WI38 (cell line): Measurements from ENCODE around the gene NFAT5.

ENCODE experiments used
- H3K4me3 ChIP-seq: 2 replicates; pipeline ENCODE4 v1.5.1; 2011; ENCODE audit warnings: low read depth, mild to moderate bottlenecking, control low read depth, low read length
- CTCF ChIP-seq: IDR thresholded peaks from 2 replicates; pipeline ENCODE4 v1.5.1; 2012; ENCODE audit warnings: low read depth, mild to moderate bottlenecking, control low read depth, low read length

The NFAT5 gene

DNA sequence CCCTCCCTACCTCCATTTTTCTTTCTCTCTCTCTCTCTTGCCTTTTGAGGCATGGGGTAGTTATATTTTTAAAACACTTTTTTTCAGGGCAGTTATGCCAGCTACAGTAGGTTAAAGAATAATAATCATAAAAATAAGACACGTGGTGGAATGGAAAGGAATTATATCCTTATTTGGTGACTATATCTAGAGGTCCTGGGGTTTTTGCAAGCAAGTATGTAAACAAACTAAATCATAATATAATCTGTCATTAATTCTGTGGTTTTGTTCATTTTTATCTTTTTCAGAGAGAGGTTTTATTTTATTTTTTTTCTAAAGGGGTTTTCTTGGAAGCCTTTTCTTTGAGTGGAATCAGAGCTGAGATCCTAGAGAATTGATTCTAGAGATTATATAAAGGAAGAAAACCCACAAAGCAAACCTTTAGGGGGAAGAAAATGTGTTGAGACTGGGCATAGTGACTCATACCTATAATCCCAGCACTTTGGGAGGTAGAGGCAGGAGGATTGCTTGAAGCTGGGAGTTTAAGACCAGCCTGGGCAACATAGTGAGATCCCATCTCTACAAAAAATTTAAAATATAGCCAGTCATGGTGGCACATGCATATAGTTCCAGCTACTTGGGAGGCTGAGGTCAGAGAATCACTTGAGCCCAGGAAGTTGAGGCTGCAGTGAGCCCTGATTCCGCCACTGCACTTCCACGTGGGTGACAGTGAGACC, 107.4 kb downstream of the NFAT5 start:
- TF ChIP-seq CTCF: no peak

GRCh38 chr16:69680358-69680757, 114.6 kb downstream of the NFAT5 start:
- H3K4me3 ChIP-seq: no peak overlapping the region
- no peak for TF ChIP-seq CTCF

More for the DNA sequence above, 107.4 kb downstream of the NFAT5 start:
- no peak overlapping the region for H3K4me3 ChIP-seq

GRCh38 chr16:69688589-69688988, 122.8 kb downstream of the NFAT5 start:
- H3K4me3 ChIP-seq: no peak overlapping the region
- no peak for TF ChIP-seq CTCF

GRCh38 chr16:69691980-69692911, 126.5 kb downstream of the NFAT5 start:
- no peak overlapping the region for H3K4me3 ChIP-seq
- TF ChIP-seq CTCF: no peak

GRCh38 chr16:69693916-69694315, 128.2 kb downstream of the NFAT5 start:
- no peak overlapping the region for H3K4me3 ChIP-seq
- no peak for TF ChIP-seq CTCF

- TF ChIP-seq CTCF: no peak
- H3K4me3 ChIP-seq: no peak overlapping the region
Measured at GRCh38 chr16:69698404-69698803, 132.6 kb downstream of the NFAT5 start.

GRCh38 chr16:69699915-69700314, 134.1 kb downstream of the NFAT5 start:
- no peak for TF ChIP-seq CTCF
- H3K4me3 ChIP-seq: no peak overlapping the region
